NCI-H146 (cell line): ENCODE results near the gene C22orf23.
"Not testable (repeated sequence)": the region's sequence is repeated elsewhere in the genome, so short reads cannot be mapped to it uniquely, and the experiment has no call there.

ENCODE experiments used
- DNase-seq: peaks from one replicate; lab custom pipeline; 2025; lab: John Stamatoyannopoulos, UW

C22orf23 gene

DNA sequence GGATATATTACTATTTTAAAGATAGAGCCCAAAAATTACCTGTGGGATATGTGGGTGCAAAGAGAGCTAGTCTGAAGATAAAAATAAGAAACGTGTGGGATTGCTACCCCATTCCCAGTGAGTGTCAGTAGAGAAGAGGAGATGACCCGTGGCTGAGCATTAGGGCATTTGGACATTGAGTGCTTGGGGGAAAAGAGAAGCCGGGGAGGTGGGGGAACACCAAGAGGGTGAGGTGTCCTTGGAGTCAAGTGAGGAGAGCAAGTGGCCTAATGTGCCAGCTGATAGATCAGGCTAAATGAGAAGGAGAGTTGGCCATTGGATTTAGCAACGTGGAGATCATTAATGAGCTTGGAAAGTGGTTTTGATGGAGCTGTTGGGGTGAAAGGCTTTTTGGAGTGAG is 1.3 kb upstream of the C22orf23 start:
- no peak for DNase-seq

DNA sequence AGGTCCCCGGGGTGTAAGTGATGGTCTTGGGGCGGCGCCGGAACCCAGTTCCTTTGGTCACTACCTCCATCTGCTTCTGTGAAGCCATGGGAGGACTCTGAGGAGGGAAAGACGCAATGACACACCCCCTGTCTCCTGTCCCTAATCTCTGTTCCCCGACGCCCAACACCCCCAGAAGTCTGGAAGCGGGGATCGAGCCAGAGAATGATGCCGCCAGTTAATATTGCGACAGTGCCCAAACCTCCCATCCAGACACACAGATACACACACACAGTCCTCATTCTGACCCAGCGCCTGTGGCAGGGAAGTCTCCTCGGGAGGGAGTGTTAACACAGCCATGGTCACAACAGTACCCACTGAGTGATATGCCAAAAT is 352 bp downstream of the C22orf23 start:
- no peak for DNase-seq

DNA sequence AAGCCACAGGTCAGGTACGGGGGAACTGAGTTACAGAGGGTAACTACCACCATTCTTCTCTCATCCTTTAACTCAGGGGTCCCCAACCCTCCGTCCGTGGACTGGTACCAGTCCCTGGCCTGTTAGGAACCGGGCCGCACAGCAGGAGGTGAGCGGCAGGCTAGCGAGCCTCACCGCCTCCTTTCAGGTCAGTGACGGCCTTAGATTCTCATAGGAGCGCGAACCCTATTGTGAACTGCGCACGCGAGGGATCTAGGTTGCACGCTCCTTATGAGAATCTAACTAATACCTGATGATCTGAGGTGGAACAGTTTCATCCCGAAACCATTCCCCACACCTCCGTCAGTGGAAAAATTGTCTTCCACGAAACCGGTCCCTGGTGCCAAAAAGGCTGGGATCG is 772 bp downstream of the C22orf23 start:
- DNase-seq = not testable (repeated sequence)

GRCh38 chr22:37951305-37951704 is 2.1 kb downstream of the C22orf23 start:
- DNase-seq = no peak

GRCh38 chr22:37947142-37947795 is 6.1 kb downstream of the C22orf23 start:
- DNase-seq = not testable (repeated sequence)

- not testable (repeated sequence) for DNase-seq
Measured at GRCh38 chr22:37944423-37944822, 9.0 kb downstream of the C22orf23 start.

DNA sequence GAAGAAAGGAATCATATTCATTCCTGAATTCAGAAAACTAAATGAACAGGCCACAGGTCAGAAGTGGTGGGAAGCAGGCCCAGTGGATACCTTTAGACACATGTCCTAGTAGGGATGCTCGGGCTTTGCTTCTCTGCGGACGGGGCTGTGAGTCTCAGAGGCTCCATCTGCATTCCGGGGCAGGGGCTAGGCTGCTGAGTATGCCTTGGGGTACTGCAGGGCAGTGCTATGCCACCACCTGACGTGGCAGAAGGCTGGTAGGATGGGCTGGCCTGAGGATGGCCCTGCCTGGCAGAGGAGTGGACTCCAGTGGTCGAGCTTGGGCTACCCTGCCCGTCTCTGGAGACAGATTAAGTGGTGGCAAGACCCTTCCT is 9.6 kb downstream of the C22orf23 start:
- DNase-seq = no peak

DNA sequence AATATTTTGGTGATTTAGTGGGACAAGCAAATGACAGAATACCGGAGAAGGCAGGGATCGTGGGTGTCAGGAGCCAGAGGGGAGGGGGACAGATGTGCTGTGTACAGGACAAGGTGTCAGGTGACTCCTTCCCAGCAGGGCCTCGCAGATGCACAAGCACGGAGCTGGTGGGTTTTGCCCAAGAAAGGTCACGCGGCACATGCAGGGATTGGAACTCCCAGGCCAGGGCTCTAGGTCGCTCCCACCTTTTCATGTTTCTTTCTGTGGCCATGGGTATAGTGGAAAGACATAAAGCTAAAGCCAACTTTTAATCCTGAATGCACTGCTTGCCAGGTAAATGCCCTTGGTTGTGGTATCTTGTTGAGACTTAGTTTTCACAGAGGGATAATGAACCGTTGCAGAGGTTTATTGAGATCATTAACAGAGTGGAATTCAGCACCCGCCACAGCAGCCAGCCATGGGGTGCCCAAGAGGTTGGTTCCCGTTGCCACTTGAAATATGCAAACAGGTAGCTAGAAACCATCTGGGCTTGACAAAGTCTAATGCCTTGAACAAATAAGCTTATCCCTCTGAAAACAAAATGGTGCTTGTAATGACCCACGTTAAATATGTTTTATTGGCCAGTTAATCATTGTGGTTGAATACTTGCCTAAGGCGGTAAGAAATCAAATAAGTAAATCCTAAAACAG is 10.1 kb downstream of the C22orf23 start:
- DNase-seq = peak; percentile 38

- no peak for DNase-seq
Measured at GRCh38 chr22:37942133-37942532, 11.3 kb downstream of the C22orf23 start.

DNA sequence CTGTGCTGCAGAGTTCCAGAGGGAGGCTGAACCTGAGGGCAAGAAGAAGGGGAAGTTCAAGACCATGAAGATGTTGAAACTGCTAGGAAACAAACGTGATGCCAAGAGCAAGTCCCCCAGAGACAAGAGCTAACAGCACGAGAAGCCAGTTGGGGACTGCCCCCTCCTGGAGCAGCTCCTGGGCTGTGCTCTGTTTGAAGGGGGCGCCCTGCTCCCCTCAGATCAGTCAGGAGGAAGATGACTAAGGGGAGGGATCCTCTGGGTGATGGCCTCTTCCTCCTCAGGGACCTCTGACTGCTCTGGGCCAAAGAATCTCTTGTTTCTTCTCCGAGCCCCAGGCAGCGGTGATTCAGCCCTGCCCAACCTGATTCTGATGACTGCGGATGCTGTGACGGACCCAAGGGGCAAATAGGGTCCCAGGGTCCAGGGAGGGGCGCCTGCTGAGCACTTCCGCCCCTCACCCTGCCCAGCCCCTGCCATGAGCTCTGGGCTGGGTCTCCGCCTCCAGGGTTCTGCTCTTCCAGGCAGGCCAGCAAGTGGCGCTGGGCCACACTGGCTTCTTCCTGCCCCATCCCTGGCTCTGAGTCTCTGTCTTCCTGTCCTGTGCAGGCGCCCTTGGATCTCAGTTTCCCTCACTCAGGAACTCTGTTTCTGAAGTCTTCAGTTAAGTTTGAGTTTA is 12.6 kb downstream of the C22orf23 start:
- no peak for DNase-seq

DNA sequence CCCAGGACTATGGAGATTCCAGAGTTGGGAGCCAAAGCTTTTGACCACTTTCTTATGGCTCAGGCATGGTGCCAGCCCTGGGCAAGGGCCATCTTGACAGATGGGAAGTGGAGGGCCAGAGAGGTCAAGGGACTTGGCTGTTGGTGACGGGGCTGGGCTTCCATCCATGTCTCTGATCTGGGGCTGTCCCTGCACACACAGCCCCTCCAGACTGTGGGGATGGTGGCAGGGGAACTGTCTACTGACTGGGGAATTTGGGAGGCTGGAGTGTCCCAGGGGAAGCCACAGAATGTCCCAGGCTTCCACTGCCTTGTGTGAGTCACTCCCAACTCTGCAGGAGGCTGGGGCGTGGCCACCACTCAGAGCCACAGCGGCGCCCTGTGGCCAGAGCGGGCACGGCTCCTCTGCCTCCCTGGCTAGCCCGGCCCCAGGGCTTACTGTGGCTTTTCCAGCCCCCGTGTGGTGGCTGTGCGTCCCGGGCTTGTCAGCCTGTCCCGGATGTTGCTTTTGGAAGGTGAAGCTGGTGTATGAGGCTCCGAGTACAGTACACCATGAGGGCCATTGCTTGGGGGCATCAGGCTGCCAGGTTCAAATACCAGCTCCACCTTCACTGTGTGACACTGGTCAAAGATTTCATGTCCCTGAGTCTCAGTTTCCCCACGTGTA is 19.6 kb downstream of the C22orf23 start:
- DNase-seq = peak; percentile 54

DNA sequence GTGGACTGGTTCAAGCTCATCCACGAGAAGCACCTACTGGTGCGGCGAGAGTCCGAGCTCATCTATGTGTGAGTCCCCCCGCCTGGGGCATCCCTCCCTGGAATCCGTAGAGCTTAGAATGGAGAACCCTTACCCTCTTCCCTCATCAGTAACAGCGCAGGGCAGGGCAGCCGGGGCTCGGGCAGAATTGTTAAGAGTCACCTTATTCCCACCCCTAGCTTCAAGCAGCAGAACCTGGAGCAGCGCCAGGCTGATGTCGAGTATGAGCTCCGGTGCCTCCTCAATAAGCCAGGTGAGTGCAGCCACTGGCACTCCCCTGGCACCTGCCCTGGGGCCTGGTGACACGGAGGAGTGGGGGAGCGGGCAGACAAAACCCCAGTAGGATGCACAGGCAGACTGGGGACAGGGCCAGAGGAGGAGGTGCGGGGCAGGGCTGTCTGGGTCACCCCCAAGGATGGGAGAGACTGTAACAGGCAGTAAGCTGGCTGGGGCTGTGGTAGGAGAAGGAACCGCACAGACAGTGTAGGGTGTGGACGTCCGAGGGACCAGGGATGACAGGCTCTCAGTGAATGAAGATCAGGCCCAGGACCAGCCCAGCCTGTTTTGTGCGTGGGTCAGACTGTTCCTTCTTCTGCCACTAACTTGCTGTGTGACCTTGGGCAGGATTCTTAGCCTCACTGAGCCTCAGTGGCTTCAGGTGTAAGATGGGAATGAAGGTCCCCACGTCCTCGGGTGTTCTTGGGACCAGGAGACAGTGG is 20.4 kb downstream of the C22orf23 start:
- DNase-seq = no peak

GRCh38 chr22:37932401-37932800 is 21.0 kb downstream of the C22orf23 start:
- DNase-seq = no peak

GRCh38 chr22:37931893-37932389 is 21.5 kb downstream of the C22orf23 start:
- DNase-seq = no peak

- no peak for DNase-seq
Measured at GRCh38 chr22:37930952-37931440, 22.4 kb downstream of the C22orf23 start.

GRCh38 chr22:37930270-37930951 is 23.0 kb downstream of the C22orf23 start:
- no peak for DNase-seq

- DNase-seq = no peak
Measured at GRCh38 chr22:37929390-37929789, 24.0 kb downstream of the C22orf23 start.

DNA sequence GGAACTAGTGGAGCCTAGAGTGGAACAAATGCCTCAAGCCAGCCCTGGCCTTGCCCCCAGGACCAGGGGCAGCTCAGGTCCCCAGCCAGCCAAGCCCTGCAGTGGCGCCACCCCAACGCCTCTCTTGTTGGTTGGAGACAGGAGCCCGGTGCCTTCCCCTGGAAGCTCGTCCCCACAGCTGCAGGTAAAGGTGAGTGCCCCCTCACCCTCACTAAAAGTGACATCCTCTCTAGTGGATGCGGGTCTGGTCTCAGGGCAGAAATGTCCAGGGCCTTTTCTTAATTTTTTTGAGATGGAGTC is 25.8 kb downstream of the C22orf23 start:
- no peak for DNase-seq

DNA sequence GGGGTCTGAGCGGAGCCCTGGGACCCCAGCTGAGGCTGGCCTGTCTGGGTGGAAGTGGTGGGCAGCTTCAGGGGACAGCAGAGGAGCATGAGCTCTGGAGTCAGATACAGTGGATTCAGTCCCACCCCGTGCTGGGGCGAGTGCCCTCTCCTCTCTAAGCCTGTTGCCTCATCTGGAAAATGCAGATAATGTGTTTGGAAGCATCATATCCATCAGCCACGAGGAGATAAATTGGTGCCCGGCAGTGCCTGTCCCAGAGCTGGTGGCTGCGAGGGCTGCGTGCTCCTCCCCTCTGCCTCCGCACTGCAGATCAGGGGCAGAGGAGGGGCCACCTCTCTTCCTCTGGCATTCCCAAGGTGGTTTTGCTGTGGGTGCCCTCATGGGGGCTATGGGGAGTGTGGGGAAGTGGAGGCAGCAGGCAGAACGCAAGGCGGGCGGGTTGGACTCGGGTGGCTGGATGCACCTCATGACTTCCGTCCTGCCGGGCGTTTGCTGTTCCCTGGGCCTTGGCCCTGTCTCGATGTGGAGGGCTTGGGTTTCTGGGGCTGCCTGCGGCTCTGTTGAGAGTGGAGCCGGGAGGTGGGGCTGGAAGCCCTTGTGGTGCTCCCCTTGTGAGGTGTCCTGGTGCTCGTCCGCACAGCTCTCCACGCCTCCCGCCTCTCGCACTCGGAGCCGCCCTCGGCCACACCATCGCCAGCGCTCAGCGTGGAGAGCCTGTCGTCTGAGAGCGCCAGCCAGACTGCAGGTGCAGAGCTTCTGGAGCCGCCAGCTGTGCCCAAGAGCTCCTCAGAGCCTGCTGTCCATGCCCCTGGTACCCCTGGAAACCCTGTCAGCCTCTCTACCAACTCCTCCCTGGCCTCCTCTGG is 26.4 kb downstream of the C22orf23 start:
- no peak for DNase-seq

DNA sequence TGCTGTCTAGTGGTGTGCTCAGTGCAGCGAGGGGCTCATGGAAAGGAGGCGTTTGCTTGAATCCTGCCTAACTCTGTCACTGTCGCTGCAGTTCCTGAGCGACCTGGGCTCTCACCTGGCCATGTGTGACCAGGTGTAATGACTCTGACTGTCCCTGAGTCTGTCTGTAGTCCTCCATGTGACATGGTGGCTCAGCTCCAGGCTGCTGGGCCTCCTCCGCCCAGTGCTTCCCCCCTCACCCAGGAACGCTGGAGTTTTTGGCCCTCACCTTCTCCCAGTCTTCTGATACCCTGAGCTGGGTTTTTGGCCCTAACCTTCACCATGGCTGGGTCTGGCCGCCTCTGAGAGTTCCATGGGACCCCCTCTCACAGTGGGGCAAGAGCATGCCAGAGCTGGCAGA is 27.0 kb downstream of the C22orf23 start:
- no peak for DNase-seq
